ENCODE results near the gene MYO5A. TPM values are rescaled to one million over a fixed set of nuclear protein-coding genes. Genes with fewer than 3 reads are reported as not detected.
"Not testable (repeated sequence)": the region's sequence is repeated elsewhere in the genome, so short reads cannot be mapped to it uniquely, and the experiment has no call there.

MYO5A gene
- total RNA-seq, 1 experiment from 2014 or later = 14.5 TPM

GRCh38 chr15:52552303-52552702 lies 23.6 kb upstream of the MYO5A start:
- peaks cover 90% of the 10 kb centered on the region for H3K36me3 ChIP-seq
- no peak for DNase-seq
- no peaks in the 10 kb centered on the region for H3K9me3 ChIP-seq
- H3K4me3 ChIP-seq = no peak overlapping the region
- H3K27me3 ChIP-seq = no peaks in the 10 kb centered on the region

DNA sequence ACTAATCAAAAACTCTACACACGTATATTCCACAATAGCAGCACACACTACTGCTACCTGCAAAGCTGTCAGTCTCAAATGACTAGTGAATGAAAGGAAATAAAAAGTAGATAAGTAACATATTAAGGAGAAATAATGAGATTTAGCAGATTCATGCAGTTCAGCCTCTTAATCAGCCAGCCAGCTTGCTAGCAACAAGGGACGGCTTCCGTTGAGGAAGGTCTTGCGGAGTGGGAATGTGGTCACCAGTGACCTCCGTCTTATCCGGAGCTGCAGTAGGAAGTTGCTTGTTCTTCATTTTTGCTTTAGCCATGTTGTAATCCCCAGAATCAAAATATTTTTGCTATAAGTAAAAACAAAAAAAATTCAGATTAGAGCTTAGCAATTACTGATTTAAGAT lies 23.1 kb upstream of the MYO5A start:
- DNase-seq = no peak
- H3K4me3 ChIP-seq = no peak overlapping the region
- no peaks in the 10 kb centered on the region for H3K27me3 ChIP-seq
- H3K36me3 ChIP-seq = peaks cover 89% of the 10 kb centered on the region
- no peaks in the 10 kb centered on the region for H3K9me3 ChIP-seq

GRCh38 chr15:52551186-52551585 lies 22.5 kb upstream of the MYO5A start:
- H3K4me3 ChIP-seq, H3K9me3 ChIP-seq, DNase-seq, H3K27me3 ChIP-seq: not testable (repeated sequence)
- H3K36me3 ChIP-seq = peaks cover 89% of the 10 kb centered on the region

DNA sequence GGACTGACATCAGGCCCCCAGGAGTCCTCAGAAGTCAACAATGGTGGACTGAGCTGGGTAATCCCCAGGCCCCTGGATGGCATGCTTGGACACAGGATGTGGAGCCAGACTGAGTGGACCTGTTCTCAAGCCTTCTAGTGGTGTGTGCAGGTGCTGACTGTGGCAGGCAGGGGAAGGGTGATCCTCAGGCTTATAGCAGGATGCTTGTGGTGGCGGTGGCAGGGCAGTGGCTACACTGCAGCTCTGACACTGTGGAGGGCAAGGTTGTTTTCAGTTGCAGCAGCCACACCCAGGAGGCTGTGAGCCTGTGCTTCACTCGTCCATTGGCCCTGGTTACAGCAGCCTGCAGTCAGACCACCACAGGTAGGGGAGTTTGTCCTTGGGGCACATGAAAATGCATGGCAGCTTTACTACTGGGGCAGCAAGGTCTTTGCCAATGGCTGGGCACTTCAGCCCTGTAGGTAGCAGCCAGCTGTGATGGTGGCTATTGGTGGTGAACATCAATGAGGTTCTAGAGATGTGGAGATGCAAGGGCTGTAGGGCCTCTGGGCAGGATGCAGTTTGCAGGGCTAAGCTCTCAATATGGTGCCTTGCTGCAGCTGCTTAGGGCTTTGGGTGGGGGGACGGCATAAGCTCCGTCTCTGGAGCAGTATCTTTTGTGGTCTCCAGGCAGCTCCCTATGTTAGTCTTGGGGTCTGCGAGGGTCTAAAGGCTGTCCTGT lies 17.5 kb upstream of the MYO5A start:
- Histone ChIP-seq H3K9me3 (no peaks in the 10 kb centered on the region), H3K36me3 (peaks cover 52% of the 10 kb centered on the region), H3K4me3 (no peak overlapping the region), H3K27me3 (no peaks in the 10 kb centered on the region)
- DNase-seq = no peak

DNA sequence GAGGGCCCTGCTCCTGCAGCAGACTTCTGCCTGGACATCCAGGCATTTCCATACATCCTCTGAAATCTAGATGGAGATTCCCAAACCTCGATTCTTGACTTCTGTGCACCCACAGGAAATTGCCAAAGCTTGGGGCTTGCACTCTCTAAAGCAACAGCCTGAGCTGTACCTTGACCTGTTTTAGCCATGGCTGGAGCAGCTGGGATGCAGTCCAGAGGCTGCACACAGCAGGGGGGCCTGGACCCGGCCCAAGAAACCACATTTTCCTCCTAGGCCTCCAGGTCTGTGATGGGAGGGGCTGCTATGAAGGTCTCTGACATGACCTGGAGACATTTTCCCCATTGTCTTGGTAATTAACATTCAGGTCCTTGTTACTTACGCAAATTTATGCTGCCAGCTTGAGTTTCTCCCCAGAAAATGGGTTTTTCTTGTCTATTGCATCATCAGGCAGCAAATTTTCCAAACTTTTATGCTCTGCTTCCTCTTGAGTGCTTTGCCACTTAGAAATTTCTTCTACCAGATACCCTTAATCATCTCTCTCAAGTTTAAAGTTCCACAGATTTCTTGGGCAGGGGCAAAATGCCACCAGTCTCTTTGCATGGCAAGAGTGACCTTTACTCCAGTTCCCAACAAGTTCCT lies 11.8 kb upstream of the MYO5A start:
- H3K9me3 ChIP-seq = peaks cover 3% of the 10 kb centered on the region; the same call in 1 of the 2 replicates
- H3K36me3 ChIP-seq = peaks cover 2% of the 10 kb centered on the region; the same call in 1 of the 2 replicates
- DNase-seq = no peak
- H3K4me3 ChIP-seq = no peak overlapping the region
- H3K27me3 ChIP-seq = peaks cover 1% of the 10 kb centered on the region; the same call in 1 of the 2 replicates

DNA sequence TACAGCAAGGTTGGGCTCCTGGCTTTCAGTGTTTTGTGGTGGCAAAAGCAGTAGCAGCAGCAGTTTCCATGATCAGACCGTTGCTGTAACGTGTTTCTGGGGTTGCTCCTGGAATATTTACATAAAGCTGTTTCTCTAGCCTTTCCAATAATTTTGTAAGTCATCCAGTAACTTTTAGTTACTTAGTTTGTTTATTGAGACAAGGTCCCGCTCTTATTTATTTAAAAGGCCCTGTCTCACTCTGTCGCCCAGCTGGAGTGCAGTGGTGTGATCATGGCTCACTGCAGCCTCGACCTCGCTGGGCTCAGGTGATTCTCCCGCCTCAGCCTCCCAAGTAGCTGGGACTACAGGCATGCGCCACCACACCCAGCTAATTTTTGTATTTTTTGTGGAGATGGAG lies 8.8 kb upstream of the MYO5A start:
- Histone ChIP-seq H3K27me3 (peaks cover 10% of the 10 kb centered on the region; the same call in 1 of the 2 replicates), H3K9me3 (peaks cover 3% of the 10 kb centered on the region; the same call in 1 of the 2 replicates), H3K4me3 (no peak overlapping the region), H3K36me3 (no peaks in the 10 kb centered on the region)
- DNase-seq = no peak

- peaks cover 46% of the 10 kb centered on the region for H3K27me3 ChIP-seq
- no peaks in the 10 kb centered on the region for H3K9me3 ChIP-seq
- H3K36me3 ChIP-seq = no peaks in the 10 kb centered on the region
- H3K4me3 ChIP-seq = no peak overlapping the region
- DNase-seq = no peak
Observed at GRCh38 chr15:52532427-52532826, 3.7 kb upstream of the MYO5A start.

DNA sequence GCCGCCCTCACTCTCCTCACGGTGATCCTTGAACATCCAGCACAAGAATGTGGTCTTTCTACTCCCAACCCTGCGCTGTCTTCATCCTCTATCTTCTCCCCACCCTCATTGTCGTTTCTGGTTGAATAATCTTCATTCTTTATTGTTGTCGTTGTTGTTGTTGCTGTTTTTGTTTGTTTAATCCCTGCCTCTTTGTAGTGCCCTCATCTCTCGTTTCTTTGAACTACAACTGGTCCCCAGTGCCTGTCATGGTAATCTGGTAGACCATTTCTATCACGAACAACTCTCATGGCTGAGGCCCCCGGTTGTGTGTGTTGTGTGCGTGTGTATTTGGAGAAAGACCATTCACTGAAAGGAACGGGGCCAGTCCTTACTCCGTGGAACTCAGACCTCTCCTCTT lies 1.3 kb upstream of the MYO5A start:
- peaks cover 50% of the 10 kb centered on the region for H3K27me3 ChIP-seq
- H3K9me3 ChIP-seq = no peaks in the 10 kb centered on the region
- H3K4me3 ChIP-seq = peak overlapping the region; percentile 46; the same call in 1 of the 2 replicates
- no peak for DNase-seq
- H3K36me3 ChIP-seq = no peaks in the 10 kb centered on the region

DNA sequence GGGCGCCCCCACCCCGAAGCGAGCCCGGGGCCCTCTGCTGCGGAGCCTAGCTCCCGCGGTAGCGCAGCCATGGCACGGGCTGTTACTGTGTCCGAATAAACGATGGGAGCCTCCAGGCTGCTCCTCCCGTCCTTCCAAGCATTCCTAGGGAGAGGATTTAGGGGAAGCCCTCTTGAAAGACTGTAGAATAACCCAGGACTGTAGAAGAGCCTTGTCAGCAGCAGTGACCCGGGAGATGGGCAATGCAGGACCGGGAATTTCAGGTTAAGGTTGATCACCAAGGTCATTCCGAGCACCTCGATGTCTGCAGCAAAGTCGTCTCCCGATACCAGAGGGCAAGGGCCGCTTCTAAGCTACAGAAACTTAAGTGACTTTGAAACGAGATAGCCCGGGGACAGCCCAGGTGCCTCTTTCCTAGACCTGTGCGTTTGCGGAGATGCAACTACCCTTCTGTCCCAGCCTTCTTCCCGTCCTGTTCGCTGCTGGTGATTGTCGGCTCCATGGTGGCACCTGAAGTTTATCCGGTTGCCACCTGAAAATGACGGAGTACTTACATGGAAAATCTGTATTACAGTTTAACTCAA lies 753 bp upstream of the MYO5A start:
- H3K27me3 ChIP-seq = peaks cover 48% of the 10 kb centered on the region
- DNase-seq = no peak
- H3K9me3 ChIP-seq = no peaks in the 10 kb centered on the region
- no peaks in the 10 kb centered on the region for H3K36me3 ChIP-seq
- peak overlapping the region; percentile 46 for H3K4me3 ChIP-seq

DNA sequence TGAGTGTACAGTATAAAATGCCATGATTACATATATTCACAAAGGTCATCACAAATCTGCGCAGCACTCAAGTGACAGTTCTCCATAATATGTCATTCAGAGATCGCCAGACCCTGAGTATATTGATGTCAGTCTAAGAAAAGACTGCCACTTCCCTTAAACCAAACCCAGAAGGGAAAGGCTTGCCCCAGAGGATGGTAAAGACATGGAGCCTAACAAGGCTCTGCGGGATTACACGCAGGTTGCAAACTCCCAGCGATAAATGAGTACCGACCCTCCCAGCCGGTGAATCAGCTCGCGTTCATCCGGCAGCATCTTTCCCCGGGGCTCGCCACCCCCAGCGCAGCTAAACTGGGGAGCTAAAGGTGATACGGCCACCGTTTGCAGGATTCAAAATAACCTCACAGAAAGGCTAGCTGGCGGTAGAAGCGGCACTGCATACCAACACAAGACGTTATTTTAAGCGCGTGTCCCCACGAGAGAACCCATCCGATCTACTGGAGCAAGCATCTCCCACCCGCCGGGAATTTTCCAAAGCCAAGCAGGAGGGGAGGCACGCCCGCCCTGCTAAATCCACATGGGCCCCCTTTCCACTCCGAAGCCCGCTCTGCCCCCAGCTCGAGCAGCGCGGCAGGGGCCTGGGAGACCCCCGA lies 643 bp downstream of the MYO5A start:
- no peaks in the 10 kb centered on the region for H3K9me3 ChIP-seq
- peaks cover 47% of the 10 kb centered on the region for H3K27me3 ChIP-seq
- peak overlapping the region; percentile 66 for H3K4me3 ChIP-seq
- peak; percentile 23 for DNase-seq
- no peaks in the 10 kb centered on the region for H3K36me3 ChIP-seq

DNA sequence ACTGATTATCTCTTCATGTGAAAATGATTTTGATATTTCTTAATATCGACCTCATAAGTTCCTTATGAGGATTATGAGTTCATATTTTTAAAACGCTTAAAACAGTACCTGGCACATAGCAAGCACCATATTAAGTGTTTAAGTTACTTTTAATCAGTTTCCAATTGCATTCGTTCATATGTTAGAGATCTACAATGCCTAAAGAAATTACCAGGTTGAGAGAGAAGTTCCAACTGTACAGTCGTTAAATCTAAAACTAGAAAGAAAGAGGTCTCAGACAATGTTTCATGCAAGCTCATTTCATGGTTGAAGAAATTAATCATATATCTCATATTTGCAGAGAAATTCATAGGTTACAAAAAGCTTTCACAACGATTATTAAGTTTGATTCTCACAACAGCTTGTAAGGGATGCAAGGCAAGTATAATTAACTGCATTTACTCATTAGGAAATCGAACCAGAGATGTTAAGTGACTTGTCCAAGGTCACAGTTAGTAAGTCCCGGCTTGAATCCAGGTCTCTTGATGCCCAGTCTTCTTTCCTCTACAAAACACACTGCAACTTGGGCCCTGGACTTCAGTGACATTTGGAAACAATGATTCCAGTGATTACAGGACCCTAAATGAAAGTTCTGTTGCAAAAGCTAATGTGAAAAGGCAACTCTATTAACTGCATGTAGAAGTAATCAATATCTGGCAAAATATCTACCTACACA lies 1.3 kb downstream of the MYO5A start:
- Histone ChIP-seq H3K9me3 (no peaks in the 10 kb centered on the region), H3K4me3 (peak overlapping the region; percentile 66), H3K36me3 (no peaks in the 10 kb centered on the region), H3K27me3 (peaks cover 41% of the 10 kb centered on the region)
- DNase-seq = no peak

DNA sequence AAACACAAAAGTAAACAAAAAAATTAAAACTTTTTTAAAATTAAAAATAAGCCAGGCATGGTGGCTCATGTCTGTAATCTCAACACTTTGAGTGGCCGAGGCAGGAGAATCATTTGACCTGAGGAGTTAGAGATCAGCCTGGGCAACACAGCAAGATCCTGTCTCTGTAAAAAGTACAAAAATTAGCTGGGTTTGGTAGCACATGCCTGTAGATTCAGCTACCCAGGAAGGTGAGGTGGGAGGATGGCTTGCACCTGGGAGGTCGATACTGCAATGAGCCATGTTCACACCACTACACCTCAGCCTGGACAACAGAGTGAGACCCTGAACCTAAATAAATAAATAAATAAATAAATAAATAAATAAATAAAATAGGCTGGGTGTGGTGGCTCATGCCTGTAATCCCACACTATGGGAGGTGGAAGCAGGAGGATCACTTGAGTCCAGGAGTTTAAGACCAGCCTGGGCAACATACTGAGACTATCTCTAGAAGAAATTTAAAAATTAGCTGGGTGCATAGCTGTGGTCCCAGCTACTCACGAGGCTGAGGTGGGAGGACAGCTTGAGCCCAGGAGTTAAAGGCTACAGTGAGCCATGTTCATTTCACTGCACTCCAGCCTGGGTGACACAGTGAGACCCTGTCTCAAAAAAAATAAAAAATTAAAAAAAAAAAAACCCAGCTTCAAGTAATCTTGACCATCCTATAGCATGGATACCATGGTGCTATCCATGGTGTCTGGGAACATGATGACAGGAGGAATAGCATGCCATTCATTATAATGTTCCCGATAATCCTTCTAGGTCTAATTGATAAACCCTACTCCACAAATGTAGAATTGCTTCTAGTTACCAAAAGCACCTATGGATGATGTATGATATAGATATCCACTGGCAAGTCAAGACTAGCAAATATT lies 4.2 kb downstream of the MYO5A start:
- no peak overlapping the region for H3K4me3 ChIP-seq
- peaks cover 17% of the 10 kb centered on the region for H3K27me3 ChIP-seq
- no peaks in the 10 kb centered on the region for H3K9me3 ChIP-seq
- DNase-seq = no peak
- H3K36me3 ChIP-seq = no peaks in the 10 kb centered on the region

DNA sequence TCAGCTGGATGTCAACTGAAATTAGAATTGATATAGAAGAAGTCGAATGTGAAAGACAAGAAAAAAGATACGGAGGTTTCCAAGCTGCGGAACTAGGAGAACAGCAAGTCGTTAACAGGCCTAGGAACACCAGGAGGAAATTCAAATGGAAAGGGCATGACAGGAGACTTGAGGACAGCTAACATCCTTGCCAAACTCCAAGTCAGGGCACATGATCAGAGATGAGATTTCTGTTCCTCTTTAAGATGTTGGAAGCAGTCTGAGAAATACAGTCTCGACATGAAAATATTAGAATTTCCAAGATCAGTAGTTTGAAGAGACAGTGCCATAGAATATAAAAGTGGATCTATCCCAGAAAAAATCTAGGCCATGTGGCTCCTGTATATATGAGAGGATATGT lies 5.0 kb downstream of the MYO5A start:
- no peak for DNase-seq
- Histone ChIP-seq H3K27me3 (peaks cover 15% of the 10 kb centered on the region), H3K9me3 (no peaks in the 10 kb centered on the region), H3K4me3 (no peak overlapping the region), H3K36me3 (no peaks in the 10 kb centered on the region)

DNA sequence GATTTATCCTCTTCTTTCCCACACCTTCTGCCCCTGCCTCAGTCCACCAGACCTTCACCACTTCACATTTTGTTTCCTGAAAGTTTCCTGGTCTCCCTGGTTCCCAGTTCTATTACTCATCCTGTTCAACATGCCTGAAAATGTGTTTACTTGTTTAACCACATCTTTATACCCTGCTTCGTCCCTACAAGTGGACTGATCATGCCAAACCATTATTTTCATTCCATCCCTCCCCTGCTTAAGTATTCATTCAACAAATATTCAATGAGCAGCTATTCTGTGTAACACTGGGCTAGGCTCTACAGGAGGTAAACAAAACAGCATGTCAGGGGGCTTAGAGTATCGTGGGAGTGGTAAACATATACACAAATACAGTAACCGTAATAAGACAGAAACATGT lies 5.5 kb downstream of the MYO5A start:
- no peak for DNase-seq
- Histone ChIP-seq H3K27me3 (peaks cover 12% of the 10 kb centered on the region), H3K9me3 (no peaks in the 10 kb centered on the region), H3K36me3 (no peaks in the 10 kb centered on the region), H3K4me3 (no peak overlapping the region)

GRCh38 chr15:52521682-52522081 lies 7.0 kb downstream of the MYO5A start:
- Histone ChIP-seq H3K9me3 (no peaks in the 10 kb centered on the region), H3K36me3 (no peaks in the 10 kb centered on the region), H3K4me3 (no peak overlapping the region), H3K27me3 (peaks cover 6% of the 10 kb centered on the region; the same call in 1 of the 2 replicates)
- no peak for DNase-seq

DNA sequence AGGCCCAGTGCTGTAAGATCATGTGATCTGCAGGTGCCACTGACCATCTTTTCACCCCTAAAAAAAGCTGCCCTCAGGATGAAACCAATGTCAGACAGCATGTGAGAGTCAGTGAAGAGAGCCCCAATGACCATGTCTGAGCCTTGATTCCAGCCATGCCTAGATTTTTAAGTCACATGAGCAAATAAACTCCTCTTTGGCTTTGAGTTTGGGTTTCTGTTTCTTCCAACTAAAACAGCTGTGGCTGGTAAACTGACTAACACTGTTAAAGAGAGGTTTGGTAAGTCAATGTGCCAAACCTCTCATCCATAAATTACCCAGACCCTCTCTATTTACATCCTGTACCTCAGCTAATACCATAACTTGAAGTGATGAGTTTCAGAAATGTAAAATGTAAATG lies 8.3 kb downstream of the MYO5A start:
- Histone ChIP-seq H3K9me3 (no peaks in the 10 kb centered on the region), H3K36me3 (no peaks in the 10 kb centered on the region), H3K4me3 (no peak overlapping the region), H3K27me3 (peaks cover 3% of the 10 kb centered on the region; the same call in 1 of the 2 replicates)
- no peak for DNase-seq
